SHP77 treated with DMSO at 0.1 percent for 48 hours (cell line): ENCODE data around the gene OLFM1.
"Not testable (repeated sequence)": the region's sequence is repeated elsewhere in the genome, so short reads cannot be mapped to it uniquely, and the experiment has no call there.

Source experiments
- DNase-seq: peaks from one replicate; lab custom pipeline; 2025; lab: John Stamatoyannopoulos, UW

The OLFM1 gene

DNA sequence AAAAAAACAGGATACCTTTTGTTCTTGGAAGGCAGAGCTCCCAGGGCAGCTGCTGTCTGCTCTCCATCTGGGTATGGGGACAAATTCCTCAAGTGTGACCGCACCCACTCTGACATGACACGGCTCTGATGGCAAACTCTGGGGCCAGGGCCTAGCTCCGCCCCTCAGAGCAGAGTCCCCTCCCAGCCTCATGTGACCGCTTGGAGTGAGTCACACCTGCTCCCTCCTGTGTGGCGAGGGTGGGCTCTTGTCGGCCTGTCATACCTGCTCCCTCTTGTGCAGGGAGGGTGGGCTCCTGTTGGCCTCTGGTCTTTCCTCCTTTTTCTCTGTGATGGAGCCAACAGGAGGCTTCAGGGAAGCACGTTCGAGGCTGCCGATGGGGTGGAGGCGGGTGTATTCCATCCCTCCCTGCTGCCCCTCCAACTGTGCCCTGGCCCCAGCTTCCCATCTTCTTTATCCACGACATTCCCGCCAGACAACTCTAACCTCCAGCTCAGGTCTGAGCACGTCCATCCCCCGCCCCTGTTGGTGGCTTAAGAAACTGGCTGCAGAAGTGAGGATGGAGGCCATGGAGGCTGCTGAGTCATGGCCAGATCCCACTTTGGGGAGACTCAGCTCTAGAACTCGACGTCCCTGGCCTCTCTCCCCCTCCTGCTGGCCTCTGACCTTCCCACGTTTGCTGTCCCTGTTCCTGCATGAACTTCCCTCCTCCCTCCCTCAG lies 65.3 kb downstream of the OLFM1 start:
- no peak for DNase-seq

DNA sequence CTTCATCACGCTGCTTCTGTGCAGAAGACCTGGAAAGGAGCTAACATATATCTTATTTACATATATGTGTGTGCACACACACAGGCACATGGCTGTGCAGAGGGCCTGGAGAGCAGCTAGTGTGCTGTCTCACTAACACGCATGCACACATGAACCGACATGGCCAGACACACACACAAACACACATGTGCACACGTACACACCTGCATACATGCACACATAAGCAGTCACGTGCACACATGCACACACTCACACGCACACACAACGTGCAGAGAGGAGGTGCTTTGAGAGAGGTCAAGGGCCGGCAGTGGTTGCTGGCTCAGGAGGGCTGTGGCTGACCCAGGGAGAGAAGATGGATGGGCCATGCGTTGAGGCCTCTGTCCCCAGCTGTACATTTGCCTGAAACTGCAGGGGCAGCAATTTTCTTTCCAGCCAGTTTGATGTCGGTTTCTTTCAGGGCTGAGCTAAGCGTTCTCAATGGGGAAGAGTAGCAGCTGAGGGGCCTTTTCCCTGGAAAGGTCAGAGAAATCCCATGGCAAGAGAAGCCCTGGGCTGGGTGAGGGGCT lies 66.7 kb downstream of the OLFM1 start:
- DNase-seq: no peak

DNA sequence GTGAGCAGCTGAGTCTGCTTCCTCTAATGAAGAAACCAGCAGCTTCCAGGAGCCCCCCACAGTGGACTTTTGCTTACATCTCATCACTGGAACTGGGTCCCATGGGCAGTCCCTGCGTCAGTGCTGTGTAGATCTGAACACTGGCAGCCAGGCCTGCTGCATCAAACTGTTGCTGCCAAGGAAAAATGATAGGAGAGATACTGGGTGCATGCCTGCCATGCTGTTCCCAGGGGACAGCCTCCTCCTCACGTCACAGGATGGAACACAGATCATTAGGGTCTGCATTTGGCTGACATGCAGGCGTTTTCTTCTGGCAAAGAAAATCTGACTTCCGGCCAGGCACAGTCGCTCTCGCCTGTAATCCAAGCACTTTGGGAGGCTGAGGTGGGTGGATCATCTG lies 67.9 kb downstream of the OLFM1 start:
- DNase-seq: no peak

DNA sequence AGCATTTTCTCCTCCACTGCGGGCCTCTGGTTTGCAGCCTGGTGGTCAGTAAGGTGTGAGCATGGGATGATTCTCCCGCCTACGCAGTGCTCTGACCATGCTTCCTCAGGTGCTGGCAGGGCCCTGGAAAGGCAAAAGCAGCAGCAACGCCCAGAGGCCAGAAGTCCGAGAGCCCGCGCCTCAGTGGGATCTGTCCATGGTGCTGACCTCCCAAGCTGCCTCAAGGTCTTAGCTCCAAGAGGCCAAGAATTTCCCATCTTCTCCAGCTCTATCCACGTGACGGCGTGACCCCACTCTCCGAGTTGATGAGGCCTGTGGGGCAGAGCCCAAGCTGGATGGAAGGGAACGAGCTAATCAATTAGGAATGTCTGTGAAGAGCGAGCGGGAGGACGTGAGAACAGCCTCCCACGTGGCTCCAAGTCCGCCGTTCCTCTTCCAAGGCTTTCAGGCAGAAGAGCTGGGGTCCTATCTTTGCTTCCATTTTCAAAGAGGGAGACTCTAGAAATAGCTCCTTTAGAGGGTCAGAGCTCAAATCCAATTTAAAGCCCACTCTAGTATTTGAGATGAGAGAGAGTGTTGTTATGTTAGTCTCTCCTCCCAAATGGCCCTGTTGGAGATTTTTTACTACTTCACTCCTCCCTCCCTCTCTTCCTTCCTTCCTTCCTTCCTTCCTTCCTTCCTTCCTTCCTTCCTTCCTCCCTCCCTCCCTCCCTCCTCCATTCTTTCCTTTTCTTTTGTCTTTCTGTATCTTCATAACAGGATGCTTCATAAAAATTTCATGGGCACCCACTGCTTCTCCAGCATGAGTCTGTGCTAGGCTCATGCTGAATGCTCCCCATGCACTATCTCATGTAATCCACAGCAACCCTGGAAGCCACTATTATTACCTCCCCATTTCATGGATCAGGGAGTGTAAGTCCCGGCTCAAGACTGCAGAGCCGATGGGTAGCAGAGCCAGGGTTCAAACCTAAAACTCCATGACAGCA lies 69.3 kb downstream of the OLFM1 start:
- no peak for DNase-seq

DNA sequence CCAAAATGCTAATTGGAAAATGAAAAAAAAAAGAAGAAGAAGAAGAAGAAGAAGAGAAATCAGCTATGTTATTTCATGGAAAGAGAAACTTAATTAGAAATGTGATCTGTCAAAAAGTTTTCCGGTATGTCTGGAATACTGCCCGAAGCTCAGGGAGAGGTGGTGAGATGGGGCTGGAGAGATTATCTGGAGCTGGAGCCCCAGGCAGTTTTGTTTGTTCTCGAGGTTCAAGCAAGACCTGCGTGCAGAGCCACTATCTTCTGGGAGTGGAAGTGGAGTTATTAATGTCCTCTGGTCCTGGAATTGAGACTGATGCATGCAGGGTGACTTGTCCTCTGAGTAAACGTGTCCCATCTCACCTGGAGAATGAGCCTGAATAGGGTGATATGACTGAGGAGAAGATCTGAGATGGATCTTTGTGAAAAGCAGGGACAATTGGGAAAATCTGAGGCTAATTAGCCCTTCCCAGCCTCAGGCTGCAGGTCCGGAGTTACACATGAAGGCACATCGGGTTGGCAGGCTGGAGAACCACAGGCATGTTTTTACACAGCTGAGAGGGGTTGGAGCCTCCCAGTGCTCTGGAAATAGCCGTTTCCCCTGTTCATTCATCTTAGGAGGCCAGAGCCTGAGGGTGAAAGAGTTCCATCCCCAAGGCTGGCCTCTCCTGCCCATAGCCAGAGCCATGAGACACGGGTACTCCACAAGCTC lies 70.5 kb downstream of the OLFM1 start:
- no peak for DNase-seq

DNA sequence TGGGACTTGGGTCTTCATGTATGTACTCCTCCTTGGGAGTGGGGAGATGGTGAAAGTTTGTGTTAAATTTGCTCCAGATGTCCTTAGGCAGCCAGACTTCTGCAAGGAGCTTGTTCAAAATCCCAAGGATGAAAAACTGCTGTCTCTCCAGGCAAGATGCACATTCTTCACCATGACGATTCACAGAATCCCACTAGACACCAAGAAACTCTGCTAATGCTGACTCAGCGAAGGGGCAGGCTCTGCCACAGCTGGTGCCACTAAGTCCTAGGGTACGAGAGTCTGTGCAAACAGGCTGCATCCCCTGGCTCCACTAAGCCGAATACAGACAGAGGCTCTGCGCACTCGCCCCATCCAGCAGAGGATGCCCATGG lies 71.1 kb downstream of the OLFM1 start:
- DNase-seq: no peak

DNA sequence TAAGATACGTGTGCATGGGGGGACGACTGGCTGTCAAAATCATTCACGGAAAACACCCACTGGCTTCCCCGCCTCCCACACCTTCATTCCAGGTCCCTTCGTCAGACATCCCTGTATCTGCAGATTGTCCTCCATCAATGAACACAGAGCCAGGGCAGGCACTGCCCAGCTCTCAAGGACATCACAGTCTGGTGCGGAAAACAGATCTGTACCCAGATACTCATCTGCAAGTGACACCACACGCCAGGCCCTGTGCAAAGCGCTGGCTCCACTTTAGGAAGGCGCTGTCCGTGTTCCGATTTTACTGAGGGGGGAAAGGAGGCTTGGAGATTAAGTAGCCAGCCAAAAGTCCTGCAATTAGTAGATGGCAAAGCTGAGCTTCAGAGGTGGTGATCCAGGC lies 72.3 kb downstream of the OLFM1 start:
- DNase-seq: no peak

DNA sequence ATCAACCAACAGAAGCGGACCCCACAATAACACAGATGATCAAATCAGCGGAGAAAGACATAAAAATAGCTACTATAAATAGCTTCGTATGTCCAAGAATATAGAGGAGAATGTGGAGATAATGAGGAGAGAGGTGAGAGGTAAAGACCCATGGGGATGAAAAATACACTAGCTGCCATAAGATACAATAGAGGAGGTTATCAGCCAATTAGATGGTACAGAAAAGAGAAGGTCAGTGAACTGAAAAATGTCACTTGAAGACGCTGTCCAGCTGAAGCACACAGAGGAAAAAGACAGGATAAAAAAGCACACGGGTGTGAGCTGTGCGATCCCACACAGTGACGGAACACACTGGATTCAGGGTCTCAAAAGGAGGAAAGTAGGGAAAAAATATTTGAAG lies 73.4 kb downstream of the OLFM1 start:
- no peak for DNase-seq

DNA sequence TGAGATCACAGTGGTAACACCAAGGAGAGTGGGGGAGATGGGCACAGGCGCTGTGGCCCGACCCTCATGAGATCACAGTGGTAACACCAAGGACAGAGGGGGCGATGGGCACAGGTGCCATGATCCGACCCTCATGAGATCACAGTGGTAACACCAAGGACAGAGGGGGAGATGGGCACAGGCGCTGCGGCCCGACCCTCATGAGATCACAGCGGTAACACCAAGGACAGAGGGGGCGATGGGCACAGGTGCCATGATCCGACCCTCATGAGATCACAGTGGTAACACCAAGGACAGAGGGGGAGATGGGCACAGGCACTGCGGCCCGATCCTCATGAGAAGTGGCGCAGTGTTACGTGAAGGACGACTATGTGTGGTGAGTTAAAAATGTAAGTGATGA lies 75.1 kb downstream of the OLFM1 start:
- not testable (repeated sequence) for DNase-seq

DNA sequence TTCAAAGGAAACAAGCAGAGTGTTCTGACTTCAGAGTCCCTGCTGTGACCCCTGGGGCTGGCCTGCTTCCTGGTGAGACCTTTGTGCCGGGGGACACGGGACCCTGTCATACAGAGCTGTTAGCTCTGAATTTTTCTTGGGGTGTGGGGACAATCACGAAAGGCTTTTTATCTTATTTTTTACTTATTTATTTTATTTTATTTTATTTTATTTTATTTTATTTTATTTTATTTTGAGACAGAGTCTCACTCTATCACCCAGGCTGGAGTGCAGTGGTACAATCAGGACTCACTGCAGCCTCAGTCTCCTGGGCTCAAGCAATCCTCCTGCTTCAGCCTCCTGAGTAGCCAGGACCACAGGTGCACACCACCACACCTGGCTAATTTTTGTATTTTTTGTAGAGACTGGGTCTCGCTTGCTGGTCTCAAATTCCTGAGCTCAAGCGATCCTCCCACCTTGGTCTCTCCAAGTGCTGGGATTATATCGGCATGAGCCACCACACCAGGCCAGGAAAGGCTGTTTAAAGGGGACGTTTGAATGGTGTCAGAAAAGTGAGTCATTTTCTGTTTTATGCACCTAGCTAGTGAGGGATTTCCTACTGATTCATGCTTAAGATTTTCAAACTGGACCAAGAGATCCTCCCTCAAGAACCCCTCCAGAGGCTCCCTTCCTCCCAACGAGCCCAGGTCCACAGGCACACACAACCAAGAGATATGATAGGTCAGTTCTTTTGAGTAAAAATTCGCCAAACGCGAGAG lies 75.7 kb downstream of the OLFM1 start:
- DNase-seq: no peak

DNA sequence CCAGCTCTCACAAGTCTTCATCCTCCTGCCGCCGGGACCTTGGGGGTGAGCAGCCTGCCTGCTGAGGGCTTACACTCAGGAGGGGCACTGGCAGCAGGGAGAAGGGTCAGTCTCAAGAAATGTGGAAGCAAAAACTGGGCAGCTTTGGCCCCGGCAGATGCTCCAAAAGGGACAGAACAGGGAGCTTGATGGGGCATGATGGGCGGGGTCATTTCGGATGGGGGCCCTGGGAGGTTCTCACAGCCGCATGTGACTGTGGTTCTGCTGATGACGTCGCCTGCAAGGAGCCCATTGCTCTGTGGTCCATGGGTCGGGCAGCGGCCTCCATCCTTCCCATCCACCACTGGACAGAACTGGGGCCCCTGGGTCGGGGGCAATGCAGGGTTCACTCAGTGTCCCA lies 76.6 kb downstream of the OLFM1 start:
- no peak for DNase-seq

DNA sequence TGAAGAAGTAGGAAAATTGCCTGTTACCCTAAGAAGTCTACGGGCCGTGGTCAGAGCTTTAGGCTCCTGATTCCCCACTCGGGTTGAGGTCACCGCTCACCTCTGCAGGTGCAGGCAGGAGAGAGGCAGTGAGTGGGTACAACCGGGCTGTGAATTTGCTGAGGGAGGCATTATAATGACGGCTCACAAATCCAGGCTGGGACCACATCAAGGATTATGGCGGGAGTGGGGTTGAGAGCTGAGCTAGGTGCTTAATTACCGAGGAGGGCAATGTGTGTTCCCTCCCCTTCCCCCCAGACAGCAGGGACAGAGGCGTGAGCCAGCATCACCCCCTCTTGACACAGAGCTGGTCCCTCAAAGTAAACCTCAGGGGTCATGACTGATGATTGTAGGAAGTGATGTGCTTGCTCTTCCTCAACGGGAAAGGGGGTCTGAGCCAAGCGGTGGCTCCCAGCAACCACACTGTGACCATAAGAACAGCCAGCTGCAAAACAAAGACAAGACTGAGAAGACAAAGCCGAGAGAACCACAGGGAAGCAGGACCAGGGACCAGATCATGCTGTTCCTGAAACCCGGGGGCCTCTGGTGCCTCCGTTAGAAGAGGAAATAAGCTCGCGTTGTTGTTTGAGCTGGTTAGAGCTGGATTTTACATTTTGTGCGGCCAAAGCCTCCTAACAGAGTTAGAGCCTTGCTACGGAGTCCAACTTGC lies 77.7 kb downstream of the OLFM1 start:
- no peak for DNase-seq

DNA sequence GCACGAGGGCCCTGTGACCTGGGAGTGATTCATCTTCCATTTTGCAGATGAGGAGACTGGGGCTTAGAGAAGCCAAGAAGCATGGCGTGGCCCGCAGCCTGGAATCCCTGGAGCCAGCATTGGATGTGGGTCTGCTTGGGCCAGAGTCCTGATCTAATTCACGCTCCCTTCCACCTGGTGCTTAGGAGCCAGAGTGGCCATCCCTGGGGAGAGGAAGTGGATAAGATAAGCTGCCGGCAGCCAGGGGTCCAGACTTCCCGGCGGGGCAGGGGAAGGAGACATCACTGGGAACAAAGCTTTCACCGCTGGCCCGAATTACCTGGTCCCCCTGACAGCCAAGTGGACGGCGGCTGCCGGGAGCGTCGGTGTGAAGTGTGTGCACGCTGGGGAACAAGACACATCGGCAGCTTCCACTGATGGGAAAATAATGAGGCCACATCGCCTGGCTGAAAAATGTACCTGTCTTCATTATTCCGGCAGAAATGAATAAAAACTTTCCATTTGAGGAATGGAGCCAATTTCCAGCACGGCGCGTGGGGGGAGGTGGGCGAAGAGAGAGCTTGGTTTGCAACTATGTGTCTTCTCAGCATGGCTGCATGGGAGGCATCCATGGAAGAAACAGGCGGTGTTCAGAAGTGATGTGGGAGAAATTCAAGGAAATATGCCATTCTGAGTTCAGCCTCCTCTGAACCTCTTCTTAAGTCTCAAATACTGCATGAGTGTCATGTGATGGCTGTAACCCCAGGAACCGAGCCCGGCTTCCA lies 78.5 kb downstream of the OLFM1 start:
- no peak for DNase-seq

DNA sequence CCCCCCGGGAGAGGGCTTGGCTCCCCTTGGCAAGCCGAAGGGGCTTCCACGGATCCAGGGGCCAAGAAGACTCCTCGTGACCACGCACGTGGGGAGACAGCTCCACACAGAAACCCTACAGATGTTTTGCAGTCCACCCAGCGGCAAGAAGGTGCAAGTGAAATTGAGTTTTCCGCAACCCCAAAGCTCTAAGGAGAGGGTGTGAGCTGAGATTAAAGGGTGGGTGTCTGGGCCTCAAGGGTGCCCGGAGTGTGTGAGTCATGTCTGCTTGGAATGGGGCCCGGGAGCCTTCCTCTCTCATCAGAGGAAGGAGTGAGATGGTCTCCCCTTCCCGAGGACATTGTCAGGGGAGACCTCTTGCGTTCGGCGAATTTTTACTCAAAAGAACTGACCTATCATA lies 79.1 kb downstream of the OLFM1 start:
- DNase-seq: no peak

DNA sequence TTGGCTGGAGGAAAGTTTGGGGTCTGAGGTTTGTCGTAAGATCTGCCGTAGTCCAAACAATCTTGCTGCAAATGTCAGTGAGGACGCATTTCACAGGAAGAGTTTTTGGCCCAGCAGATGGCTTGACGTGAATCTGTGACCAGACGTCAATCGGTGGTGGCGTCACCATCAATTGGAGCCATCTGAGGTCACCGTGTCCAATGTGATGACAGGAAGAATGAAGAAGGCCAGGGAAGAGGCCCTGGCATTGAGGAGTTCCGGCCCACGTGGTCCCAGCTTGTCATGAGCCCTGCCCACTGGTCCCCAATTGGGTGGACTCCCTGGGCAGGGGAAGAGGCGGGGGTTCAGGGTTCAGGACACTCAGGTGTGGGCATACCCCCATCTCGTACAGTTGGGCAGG lies 79.9 kb downstream of the OLFM1 start:
- DNase-seq: no peak

DNA sequence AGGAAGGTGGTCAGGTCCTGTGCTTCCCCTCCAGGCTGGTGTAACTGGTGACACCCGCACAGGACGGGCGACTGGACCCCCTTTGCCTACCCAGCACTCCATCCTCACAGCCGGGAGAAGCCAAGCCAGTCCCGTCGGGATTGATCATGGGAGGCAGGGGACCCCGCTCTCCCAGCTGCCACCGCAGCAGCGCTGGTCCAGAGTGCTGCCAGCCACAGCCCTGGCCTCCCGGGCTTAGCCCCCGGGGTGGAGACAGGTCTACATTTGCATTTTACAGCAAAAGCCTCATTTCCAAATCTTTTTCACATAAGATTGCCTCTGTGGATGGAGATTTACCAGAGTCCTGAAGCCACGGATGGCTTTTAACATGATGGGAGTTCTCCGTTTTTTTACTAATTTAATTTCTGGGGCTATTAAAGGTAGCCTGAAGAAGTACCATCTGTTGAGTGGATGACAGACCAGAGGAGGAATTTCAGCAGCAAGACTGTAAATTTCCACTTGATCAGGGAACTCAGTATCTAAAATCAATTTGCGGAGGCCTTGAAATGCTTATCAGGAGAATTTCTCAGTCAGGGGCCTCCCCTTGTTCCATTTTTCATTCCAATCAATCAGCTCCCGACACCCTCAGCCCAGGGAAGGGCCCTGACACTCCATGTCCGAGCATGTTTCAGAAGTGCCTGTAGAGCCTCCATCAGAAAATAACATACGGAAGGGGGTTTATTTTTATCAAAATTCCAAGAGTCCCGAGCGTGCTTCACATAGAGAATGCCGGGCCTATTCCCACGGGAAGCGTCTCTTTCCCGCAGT lies 80.6 kb downstream of the OLFM1 start:
- no peak for DNase-seq

DNA sequence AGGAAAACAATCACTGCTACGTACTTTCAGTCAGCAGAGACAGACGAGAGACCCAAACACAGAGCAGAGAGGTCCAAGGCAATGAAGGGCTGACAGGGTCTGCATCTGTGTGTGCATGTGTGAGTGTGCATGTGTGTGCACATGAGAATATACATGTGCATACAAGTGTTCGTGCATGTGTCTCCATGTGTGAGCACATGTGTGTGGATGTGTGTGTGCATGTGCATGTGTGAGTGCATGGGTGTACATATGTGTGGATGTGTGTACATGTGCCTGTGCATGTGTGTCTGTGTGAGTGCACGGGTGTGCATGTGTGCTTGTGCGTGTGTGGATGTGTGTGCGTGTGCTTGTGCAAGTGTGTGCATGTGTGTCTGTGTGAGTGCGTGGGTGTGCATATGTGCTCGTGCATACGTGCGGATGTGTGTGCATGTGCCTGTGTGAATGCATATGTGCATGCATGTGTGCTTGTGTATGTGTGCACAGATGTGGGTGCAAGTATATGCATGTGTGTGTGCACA lies 82.3 kb downstream of the OLFM1 start:
- no peak for DNase-seq

DNA sequence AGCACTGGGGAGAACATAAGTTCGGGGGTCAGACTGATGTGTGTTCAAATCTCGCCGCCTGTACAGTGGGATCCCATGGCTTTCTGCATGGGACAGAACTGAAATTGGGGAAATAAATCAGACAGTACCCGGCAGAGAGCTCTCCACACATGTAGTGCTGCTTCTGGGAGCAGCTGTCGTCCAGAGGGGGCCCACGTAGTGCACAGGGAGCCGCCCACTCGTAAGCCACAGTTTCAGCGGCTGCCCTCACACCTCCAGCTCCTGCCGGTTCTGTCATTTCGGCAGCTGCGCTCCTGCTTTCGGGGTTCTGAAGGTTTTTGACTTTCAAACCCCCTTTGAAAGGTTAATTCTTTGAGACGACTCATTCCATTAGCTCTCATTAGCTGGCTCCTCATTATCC lies 83.1 kb downstream of the OLFM1 start:
- DNase-seq: no peak
